Measurements from ENCODE around the gene VPS18.

- no peak for TF ChIP-seq EZH2 (IDR thresholded peaks at IDR 0.05)
- TF ChIP-seq, protein P1, sequence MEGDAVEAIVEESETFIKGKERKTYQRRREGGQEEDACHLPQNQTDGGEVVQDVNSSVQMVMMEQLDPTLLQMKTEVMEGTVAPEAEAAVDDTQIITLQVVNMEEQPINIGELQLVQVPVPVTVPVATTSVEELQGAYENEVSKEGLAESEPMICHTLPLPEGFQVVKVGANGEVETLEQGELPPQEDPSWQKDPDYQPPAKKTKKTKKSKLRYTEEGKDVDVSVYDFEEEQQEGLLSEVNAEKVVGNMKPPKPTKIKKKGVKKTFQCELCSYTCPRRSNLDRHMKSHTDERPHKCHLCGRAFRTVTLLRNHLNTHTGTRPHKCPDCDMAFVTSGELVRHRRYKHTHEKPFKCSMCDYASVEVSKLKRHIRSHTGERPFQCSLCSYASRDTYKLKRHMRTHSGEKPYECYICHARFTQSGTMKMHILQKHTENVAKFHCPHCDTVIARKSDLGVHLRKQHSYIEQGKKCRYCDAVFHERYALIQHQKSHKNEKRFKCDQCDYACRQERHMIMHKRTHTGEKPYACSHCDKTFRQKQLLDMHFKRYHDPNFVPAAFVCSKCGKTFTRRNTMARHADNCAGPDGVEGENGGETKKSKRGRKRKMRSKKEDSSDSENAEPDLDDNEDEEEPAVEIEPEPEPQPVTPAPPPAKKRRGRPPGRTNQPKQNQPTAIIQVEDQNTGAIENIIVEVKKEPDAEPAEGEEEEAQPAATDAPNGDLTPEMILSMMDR (IDR thresholded peaks at IDR 0.05) = no peak
- no peak for TF ChIP-seq EZH2phosphoT487 (IDR thresholded peaks at IDR 0.05)
Measured at GRCh38 chr15:40886586-40886985, 7.7 kb upstream of the VPS18 start.

All from neural progenitor cell (in vitro differentiated cells).